NCI-H526 treated with DMSO at 0.1 percent for 48 hours (cell line): ENCODE results near the gene TVP23A.
"Not testable (repeated sequence)": the region's sequence is repeated elsewhere in the genome, so short reads cannot be mapped to it uniquely, and the experiment has no call there.

Source experiments
- DNase-seq: peaks from one replicate; lab custom pipeline; 2025; lab: John Stamatoyannopoulos, UW

TVP23A gene

DNA sequence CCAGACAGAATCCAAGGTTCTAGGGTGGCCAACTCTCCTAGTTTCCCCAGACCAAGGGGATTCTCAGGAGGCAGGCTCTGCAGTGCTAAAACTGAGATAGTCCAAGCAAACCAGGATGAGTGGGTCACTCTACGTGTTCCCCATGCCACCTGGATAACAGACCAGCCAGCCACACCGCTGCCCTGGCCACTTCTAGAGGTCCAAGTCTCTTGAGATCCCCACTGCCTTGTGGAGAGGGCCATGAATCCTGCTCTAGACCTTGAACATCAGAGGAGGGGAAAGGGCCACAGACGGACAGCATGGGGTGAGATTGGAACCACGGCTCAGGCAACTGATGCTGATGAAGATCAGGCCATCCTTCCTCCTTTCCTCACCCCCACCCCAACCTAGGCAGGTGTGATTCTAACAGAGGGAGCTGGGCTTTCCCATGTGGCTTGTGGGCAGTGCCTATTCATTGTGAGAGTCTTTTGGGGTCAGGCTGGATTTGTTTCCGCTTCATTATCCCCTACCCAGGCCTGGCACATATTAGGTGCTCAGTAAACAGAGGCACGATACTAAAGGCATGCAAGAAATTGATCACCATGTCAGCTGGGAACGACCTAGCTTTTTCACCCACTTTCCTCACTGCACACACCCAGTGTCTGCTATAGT, 16.8 kb upstream of the TVP23A start:
- no peak for DNase-seq

DNA sequence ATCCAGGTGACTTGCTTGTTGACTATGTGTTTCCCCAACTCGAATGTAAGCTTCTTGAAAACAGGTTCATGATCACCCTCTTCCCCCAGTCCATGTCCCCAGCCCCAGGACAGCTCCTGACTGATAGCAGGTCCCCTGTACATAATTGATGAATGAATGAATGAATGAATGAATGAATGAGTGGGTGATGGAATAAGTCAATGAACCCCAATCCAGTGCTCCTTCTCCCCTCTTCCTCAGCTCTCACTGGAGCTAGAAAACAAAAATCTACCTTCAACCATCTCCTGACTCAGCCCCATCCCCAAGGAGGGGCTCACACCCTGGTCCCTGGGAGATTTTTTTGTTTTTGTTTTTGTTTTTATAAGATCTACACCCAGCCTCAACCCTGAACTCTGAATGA, 16.2 kb upstream of the TVP23A start:
- no peak for DNase-seq

DNA sequence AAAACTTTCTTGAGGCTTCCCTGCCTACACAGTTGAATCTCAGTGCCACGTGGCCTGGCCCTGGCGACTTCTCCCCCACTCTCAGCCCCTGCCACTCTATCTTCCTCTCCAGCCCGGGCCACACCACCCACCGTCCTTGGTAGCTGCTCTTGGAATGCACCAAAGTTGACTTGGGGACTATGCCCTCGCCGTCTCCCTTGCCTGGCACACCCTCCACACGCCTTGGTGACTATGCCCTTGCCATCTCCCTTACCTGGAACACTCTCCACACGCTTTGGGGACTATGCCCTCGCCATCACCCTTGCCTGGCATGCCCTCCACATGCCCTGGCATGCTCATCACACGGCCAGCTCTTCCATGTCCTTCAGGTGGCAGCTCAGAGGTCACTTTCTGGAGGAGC, 15.5 kb upstream of the TVP23A start:
- no peak for DNase-seq

DNA sequence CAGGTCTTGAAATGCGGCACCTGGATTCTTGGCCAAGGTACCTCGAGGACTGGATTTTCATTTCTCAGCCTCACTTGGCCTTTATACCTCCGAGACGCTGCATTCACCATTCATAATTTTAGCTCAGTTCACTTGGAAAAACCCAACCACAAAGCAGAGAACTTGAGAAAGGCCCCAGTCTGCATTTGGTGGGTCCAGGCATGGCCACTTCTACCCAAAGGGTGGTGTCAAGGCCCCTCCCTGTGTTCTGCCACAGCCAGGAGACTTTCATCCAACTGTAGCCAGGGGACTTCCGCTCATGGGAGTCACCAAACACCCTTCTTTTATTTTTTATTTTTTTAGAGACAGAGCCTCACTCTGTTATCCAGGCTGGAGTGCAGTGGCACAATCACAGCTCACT, 14.7 kb upstream of the TVP23A start:
- DNase-seq, result no peak

DNA sequence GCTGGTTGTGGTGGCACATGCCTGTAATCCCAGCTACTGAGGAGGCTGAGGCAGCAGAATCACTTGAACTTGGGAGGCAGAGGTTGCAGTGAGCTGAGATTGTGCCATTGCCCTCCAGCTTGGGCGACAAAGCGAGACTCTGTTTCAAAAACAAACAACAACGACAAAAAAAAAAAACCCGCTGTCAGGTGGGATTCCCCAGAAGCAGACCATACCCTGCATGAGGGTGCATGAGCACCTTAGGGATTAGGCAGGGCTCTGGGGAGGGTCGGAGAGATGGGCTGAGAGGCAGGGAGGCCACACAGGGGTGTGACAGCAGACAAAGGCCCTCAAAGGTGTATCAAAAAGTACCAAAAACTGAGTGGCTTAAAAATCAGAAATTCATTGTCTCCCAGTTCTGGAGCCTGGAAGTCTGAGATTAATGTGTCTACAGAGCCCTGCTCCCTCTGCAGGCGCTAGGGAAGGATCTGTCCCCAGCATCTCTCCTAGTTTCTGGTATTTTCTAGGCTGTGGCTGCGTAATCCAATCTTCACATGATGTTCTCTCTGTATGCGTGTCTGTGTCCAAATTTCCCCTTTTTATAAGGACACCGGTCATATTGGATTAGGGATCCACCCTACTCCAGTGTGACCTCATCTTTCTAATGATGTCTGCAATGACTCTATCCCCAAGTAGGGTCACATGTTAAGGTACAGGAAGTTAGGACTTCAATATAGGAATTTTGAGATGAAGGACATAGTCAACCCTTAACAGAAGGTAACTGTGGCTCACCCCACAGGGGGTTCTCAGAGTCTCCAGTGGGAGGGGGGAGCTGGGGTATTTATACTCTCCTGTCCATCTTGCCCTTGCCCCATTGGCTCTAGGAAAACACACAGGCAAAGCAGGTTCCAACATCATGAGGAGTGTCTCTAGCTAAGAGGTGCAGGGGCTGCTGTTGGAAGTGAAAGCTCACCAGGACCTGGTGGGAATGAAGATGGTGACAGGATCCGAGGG, 13.6 kb upstream of the TVP23A start:
- no peak for DNase-seq

DNA sequence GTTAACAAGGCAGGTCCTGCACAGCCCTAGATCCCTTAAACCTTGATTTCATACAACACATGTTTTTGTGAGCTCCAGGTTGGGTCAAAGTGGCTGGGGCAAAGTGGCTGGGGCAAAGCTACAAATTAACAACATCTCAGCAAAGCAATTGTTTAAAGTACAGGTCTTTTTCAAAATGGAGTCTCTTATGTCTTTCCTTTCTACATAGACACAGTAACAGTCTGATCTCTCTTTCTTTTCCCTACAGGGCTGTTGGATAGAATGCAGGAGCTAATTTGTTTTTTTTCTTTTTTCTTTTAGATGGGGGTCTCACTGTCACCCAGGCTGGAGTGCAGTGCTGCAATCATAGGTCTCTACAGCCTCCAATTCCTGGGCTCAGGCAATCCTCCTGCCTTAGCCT, 11.6 kb upstream of the TVP23A start:
- DNase-seq, result not testable (repeated sequence)

DNA sequence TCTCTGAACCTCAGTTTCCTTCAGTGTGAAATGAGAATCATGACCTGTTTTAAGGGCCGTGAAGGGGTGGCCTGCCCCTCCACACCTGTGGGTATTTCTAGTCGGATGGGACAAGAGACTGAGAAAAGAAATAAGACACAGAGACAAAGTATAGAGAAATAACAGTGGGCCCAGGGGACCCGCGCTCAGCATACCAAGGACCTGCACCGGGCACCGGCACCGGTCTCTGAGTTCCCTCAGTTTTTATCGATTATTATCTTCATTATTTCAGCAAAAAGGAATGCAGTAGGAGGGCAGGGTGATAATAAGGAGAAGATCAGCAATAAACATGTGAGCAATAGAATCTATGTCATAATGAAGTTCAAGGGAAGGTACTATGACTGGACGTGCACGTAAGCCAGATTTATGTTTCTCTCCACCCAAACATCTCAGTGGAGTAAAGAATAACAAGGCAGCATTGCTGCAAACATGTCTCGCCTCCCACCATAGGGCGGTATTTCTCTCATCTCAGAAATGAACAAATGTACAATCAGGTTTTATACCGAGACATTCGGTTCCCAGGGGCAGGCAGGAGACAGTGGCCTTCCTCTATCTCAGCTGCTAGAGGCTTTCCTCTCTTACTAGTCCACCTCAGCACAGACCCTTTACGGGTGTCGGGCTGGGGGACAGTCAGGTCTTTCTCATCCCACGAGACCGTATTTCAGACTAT, 10.9 kb upstream of the TVP23A start:
- not testable (repeated sequence) for DNase-seq

DNA sequence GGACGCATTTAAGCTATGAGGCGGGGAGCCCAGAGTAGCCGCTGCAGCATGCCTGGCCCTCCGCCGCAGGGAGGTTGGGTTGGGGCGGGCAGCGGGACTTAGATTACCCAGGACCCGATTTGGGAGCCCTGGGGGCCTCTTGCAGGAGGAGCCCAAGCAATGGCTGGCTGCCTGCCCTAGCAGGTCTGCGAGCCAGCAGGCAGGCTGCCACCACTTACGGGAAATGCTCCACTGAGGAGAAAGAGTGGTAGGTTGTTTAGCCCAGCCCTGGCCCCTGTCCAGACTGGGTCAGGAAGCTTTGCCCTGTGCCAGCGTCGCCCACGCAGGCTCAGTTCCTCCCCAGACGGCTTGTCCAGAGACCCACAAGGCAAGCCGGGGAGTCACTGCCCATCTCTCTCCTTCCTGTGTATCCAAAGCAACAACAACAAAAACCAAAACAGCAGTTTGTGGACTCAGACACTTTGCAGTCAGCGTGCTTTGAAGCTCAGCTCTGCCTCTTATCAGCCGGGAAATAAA, 10.3 kb upstream of the TVP23A start:
- DNase-seq, result no peak

DNA sequence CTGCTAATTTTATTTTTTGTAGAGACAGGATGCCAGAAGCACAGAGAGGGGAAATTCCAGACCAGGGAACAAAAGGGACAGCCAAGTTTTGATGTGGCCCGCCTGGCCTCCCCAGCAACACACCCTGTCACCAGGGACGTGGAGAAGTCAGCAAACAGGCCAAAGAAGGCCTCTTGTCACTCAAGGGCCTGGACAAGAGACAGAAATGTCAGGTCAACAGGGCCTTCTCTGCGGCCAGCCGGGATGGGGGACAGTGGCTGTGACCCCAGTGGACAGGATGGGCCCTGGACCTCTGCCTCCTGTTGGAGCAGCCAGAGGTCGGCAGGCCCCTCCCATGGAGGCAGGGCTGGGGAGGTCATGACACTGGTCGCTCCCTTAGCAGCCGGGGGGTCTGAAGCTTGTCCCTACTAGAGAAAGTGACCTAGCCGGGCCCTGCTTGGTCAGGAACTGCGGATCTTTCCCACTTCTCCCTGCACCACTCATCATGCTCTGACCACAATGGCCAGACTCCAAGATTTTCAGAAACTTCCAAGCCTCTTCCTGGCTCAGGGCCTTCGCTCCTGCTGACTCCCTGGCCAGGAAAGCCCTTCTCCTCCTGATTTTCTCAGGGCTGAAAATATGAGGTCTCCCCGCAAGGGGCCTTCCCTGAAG, 9.2 kb upstream of the TVP23A start:
- DNase-seq, result no peak

DNA sequence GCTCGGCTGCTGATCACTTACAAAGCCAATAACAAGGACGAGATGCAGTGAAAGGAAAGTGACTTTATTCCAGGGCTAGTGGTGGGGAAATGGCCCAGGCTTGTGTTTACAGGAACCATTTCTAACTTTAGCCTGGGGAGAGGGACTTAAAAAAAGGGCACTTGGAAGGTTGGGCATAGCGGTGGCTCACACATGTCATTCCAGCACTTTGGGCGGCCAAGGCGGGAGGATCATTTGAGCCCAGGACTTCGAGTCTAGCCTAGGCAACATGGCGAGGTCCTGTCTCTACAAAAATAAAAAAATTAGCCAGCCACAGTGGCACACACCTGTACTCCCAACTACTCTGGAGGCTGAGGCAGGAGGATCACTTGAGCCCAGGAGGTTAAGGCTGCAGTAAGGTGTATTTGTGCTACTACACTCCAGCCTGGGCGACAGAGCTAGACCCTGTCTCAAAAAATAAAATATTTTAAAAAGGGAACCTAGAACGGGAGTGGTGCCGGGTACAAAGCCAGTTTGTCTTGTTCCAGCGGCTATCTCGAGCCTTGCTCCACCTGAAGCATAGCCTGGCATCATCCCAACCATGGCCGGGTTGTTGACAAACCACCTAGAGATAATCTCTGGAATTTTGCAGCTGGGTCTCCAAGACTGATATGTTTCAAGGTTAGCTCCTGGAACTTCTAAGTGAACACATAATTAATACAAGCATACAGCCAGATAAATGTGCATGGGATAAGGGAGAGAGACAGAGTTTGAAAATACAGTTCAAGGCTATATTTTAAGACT, 5.7 kb upstream of the TVP23A start:
- DNase-seq, result no peak

DNA sequence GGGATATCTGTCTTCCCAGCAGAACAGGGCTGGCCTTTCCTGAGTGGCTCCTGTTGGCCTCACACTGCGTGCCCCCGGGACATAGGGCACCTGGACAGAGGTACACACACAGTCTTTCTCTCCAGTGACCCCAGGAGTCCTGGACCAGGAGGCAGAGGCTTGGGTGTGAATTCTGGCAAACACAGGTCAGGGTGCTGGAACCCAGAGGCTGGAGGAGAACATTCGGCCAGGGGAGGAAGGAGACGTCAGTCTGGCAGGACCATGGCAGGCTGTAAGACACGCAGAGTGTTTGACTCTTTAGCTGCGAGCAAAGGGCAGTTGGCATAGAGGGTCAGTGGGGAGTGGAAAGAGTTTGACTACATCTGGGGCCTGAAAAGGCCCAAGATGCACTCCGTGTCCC, 4.1 kb upstream of the TVP23A start:
- no peak for DNase-seq

DNA sequence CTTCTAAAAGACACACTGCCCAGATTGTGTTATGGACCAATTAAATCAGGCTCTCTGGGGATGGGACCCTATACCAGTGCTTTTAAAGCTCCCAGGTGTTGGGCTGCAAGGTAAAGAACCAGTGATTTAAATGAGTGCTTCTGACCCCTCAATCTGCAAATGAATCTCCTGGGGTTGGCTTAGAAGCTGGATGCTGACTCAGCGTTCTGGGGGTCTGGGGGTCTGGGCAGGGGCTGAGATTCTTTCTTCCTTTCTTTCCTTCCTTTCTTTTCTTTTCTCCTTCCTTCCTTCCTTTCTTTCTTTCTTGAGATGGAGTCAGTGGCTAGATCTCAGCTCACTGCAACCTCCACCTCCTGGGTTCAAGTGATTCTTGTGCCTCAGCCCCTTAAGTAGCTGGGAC, 2.0 kb upstream of the TVP23A start:
- DNase-seq, result no peak

DNA sequence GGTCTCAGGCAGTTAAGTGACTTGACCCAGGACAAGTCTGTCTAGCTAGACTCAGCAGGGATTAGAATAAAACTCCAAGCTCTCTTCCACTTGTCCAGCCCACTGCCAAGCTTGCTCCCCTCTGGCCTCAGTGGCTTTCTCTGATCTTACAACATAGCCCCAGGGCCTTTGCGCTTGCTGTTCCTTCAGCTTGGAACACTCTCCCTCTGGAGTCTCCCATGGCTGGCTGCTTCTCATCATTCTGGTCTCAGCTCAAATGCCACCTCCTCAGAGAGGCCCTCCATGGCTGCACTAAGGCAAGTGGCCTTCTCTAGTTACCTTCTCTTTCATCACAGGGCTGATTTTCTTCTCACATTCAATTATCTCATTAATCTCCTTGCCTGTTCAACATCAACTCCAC, 1.1 kb downstream of the TVP23A start:
- DNase-seq, result no peak

DNA sequence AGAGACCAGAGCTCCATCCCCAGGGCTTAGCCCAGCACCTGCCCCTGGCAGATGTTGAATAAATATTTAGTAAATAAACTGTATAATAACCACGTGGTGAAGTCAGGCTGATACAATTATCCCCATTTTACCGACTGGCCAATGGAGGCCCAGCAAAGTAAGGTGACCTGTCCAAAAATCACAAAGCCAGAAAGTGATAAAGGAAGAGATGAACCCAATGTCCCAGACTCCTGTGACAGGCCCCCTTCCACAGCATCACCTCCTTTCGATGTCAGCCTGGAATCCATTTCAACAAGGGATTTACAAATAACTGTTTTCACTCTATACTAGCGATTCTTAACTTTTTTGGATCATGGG, 5.5 kb downstream of the TVP23A start:
- no peak for DNase-seq

DNA sequence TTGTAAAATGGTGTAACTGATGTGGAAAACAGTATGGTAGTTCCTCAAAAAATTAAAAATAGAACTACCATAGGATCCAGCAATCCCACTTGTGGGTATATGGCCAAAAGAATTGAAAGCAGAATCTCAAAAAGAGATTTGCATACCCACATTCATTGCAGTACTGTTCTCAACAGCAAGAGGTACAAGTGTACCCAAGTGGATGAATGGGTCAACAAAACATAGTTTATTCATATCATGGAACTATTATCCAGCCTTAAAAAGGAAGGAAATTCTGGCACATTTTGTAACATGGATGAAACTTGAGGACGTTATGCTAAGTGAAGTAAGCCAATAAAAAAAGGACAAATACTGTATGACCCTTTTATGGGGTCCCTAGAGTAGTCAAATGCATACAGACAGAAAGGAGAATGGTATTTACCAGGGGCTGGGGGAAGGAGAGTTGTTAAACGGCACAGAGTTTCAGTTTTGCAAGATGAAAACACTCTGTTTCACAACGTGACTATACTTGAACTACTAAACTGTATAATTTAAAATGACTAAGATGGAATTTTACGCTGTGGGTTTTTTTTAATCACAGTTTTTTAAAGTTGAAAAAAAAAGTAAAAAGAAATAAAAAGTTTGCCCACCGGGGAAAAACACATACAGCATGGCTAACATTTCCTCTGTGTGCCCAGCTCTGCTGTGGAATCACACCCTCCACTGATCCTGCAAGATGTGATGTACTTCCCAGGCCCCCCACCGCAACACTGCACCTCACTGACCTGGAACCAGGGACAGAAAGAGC, 6.1 kb downstream of the TVP23A start:
- DNase-seq, result no peak

DNA sequence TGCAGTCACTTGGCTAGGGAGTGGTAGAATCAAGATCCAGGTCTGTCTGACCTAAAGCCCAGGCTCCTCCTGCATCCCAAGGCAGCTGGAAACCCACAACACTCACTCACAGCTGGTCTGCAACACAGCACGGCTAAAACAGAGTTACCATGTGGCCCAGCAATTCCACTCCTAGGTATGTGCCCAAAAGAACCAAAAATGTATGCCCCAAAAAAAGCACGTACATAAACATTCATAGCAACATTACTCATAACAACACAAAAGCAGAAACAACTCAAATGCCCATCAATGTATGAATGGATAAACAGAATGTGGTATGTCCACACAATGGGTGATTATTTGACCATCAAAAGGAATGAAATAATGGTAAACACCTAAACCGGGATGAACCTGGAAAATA, 8.9 kb downstream of the TVP23A start:
- DNase-seq, result no peak

DNA sequence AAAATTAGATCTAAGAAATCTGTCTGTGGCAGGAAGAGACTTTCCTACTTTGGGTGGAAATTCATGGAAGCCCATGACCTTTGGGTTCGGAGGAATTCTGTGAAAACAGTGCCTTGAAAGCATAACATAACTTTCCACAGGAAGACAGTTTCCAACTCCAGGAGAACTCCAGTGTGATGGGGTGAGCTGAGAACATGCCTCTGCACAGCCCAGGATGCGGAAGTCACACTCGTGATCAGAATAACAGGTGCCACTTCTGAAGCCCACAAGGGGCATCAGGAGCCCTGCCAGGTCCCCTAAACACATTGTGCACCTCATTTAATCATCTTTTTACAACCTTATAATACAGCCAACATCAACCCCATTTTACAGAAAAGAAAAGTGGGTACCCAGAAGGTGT, 9.7 kb downstream of the TVP23A start:
- no peak for DNase-seq

DNA sequence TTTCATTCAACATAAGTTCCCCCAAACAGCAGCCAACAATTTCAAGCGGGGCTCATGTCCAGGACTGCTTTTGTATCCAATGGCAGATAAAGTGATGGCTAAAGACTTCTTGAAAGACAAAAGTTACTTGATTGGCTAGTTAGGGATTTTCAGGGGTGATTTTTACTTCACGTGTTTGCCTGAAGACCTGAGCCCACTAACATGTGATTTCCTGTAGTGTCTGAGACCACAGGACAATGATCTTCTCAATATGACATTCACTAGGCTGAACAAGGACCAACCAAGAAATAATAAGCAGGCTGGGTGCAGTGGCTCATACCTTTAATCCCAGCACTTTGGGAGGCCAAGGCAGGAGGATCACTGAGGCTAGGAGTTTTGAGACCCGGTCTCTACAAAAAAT, 10.4 kb downstream of the TVP23A start:
- DNase-seq, result no peak

DNA sequence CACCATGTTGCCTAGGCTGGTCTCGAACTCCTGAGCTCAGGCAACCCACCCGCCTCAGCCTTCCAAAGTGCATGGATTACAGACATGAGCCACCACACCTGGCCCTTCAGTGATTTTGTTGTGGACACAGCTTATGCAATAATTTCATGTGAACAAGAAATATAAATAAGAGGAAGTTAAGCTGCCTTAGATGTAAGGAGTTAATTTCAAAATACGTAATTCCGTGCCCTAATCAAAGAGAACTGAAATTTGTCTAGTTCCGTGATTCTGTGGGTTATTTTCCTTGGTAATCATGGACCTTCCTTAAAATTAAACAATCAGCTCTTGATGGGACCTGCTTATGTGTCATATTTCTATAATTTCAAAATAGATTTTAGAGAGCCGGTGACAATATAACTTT, 11.9 kb downstream of the TVP23A start:
- DNase-seq, result no peak

DNA sequence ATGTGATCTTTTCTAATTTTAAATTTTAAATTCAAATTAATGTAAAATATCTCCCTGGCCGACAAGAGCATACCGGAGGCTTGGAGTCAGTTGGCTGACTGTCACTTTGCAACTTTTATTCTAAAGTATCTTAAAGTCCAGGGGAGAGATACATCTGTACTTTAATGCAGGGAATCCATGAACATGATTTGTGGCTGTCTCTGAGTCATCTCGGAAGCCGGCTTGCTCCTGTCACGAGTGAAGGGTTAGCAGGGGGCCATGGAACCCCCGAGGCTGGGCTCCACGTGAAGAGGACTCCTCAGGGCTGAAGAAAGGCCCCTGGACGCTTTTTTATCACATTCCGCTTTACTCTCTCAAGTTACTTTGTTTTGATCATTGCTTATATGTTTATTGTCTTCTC, 13.3 kb downstream of the TVP23A start:
- no peak for DNase-seq

DNA sequence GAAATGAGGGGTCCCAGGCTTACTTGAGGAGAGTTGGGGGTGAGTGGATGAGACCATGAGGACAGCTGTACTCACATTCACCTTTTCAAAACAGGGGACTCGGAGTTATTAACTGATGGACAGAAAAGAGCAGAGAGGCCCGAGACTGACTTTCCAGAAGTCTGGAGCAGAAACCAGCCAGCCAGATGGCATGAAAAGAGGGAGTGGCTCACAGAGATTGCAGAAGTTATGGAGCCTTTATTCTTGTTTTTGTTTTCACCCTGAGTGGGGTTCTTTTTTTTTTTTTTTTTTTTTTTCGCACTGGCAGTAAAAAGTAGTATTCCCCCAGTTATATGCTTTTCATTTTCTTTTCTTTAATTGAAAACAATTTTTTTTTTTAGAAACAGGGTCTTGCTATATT, 18.9 kb downstream of the TVP23A start:
- DNase-seq, result no peak
